ENCODE results near the gene MAP3K5.

DNA sequence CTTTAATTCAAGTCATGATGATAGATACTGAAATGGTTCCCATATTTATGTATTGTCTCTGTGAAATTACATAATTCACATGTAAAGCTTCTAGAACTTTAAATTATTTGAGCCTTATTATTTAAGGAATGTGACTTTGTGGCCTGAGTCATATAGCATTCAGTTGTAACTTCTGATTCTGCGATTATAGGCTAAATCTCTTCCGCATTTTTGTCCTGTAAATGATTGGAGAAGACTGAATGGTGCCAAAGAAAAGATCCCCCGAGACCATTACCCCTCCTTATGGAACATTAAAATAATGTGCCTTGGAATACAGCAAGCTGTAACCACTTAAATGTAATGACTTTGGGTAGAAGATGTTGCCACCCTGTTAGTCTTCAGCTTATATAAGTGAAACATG lies 178.8 kb downstream of the MAP3K5 start:
- TF ChIP-seq, protein P1, sequence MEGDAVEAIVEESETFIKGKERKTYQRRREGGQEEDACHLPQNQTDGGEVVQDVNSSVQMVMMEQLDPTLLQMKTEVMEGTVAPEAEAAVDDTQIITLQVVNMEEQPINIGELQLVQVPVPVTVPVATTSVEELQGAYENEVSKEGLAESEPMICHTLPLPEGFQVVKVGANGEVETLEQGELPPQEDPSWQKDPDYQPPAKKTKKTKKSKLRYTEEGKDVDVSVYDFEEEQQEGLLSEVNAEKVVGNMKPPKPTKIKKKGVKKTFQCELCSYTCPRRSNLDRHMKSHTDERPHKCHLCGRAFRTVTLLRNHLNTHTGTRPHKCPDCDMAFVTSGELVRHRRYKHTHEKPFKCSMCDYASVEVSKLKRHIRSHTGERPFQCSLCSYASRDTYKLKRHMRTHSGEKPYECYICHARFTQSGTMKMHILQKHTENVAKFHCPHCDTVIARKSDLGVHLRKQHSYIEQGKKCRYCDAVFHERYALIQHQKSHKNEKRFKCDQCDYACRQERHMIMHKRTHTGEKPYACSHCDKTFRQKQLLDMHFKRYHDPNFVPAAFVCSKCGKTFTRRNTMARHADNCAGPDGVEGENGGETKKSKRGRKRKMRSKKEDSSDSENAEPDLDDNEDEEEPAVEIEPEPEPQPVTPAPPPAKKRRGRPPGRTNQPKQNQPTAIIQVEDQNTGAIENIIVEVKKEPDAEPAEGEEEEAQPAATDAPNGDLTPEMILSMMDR (IDR thresholded peaks at IDR 0.05): no peak
- TF ChIP-seq POLR2A (IDR thresholded peaks at IDR 0.05; ENCODE audit: low read depth): no peak
